ENCODE results near the gene GJD4. TPM values are rescaled to one million over a fixed set of nuclear protein-coding genes. Genes with fewer than 3 reads are reported as not detected.

Gene GJD4
- polyA plus RNA-seq, 2 donors = not detected

- 12 to 14% methylated on average over 6 of the region's 6 CpGs for WGBS, 2 donors
- Histone ChIP-seq H3K27me3 (ENCODE audit: control insufficient read depth in 1 of 2, insufficient read depth in 2 of 2, low read length in 2 of 2) (peaks cover 0 to 5% of the 10 kb centered on the region in 2 donors), H3K9me3 (ENCODE audit: control insufficient read depth in 2 of 2, insufficient read depth in 1 of 2, low read depth in 1 of 2, low read length in 1 of 2) (peaks cover 0 to 3% of the 10 kb centered on the region in 2 donors), H3K4me1 (ENCODE audit: control insufficient read depth in 2 of 2, insufficient read depth in 2 of 2, low read length in 1 of 2) (peaks cover 7 to 13% of the 10 kb centered on the region in 2 donors), H3K36me3 (ENCODE audit: control insufficient read depth in 2 of 2, insufficient read depth in 2 of 2, low read length in 1 of 2) (no peaks in the 10 kb centered on the region), H3K27ac (ENCODE audit: low read depth in 2 of 2, low read length in 1 of 2) (no peak overlapping the region), H3K4me3 (ENCODE audit: low read depth in 1 of 2, low read length in 2 of 2) (no peak overlapping the region)
Observed at GRCh38 chr10:35635576-35635975, 30.4 kb downstream of the GJD4 start.

- 67 to 77% methylated on average over 7 of the region's 7 CpGs for WGBS, 2 donors
Observed at GRCh38 chr10:35636956-35637355, 31.8 kb downstream of the GJD4 start.

GRCh38 chr10:35637462-35637861 lies 32.3 kb downstream of the GJD4 start:
- H3K9me3 ChIP-seq (ENCODE audit: control insufficient read depth in 2 of 2, insufficient read depth in 1 of 2, low read depth in 1 of 2, low read length in 1 of 2) = peaks cover 0 to 3% of the 10 kb centered on the region in 2 donors
- WGBS, 2 donors = 67 to 70% methylated on average over 8 of the region's 8 CpGs
- H3K27me3 ChIP-seq (ENCODE audit: control insufficient read depth in 1 of 2, insufficient read depth in 2 of 2, low read length in 2 of 2) = peaks cover 0 to 5% of the 10 kb centered on the region in 2 donors
- H3K27ac ChIP-seq (ENCODE audit: low read depth in 2 of 2, low read length in 1 of 2) = no peak overlapping the region
- H3K4me1 ChIP-seq (ENCODE audit: control insufficient read depth in 2 of 2, insufficient read depth in 2 of 2, low read length in 1 of 2) = peaks cover 7 to 13% of the 10 kb centered on the region in 2 donors
- no peak overlapping the region for H3K4me3 ChIP-seq (ENCODE audit: low read depth in 1 of 2, low read length in 2 of 2)
- H3K36me3 ChIP-seq (ENCODE audit: control insufficient read depth in 2 of 2, insufficient read depth in 2 of 2, low read length in 1 of 2) = no peaks in the 10 kb centered on the region

More at GRCh38 chr10:35636956-35637355, 31.8 kb downstream of the GJD4 start:
- Histone ChIP-seq H3K4me3 (ENCODE audit: low read depth in 1 of 2, low read length in 2 of 2) (no peak overlapping the region), H3K27me3 (ENCODE audit: control insufficient read depth in 1 of 2, insufficient read depth in 2 of 2, low read length in 2 of 2) (peaks cover 0 to 5% of the 10 kb centered on the region in 2 donors), H3K9me3 (ENCODE audit: control insufficient read depth in 2 of 2, insufficient read depth in 1 of 2, low read depth in 1 of 2, low read length in 1 of 2) (peaks cover 0 to 3% of the 10 kb centered on the region in 2 donors), H3K36me3 (ENCODE audit: control insufficient read depth in 2 of 2, insufficient read depth in 2 of 2, low read length in 1 of 2) (no peaks in the 10 kb centered on the region), H3K27ac (ENCODE audit: low read depth in 2 of 2, low read length in 1 of 2) (no peak overlapping the region), H3K4me1 (ENCODE audit: control insufficient read depth in 2 of 2, insufficient read depth in 2 of 2, low read length in 1 of 2) (peaks cover 7 to 13% of the 10 kb centered on the region in 2 donors)

- H3K9me3 ChIP-seq (ENCODE audit: control insufficient read depth in 2 of 2, insufficient read depth in 1 of 2, low read depth in 1 of 2, low read length in 1 of 2) = peaks cover 0 to 3% of the 10 kb centered on the region in 2 donors
- no peak overlapping the region for H3K4me3 ChIP-seq (ENCODE audit: low read depth in 1 of 2, low read length in 2 of 2)
- H3K27me3 ChIP-seq (ENCODE audit: control insufficient read depth in 1 of 2, insufficient read depth in 2 of 2, low read length in 2 of 2) = peaks cover 0 to 5% of the 10 kb centered on the region in 2 donors
- 87 to 93% methylated on average over 4 of the region's 4 CpGs for WGBS, 2 donors
- H3K4me1 ChIP-seq (ENCODE audit: control insufficient read depth in 2 of 2, insufficient read depth in 2 of 2, low read length in 1 of 2) = peaks cover 11 to 13% of the 10 kb centered on the region in 2 donors
- H3K36me3 ChIP-seq (ENCODE audit: control insufficient read depth in 2 of 2, insufficient read depth in 2 of 2, low read length in 1 of 2) = no peaks in the 10 kb centered on the region
- H3K27ac ChIP-seq (ENCODE audit: low read depth in 2 of 2, low read length in 1 of 2) = no peak overlapping the region
Observed at GRCh38 chr10:35638101-35638500, 33.0 kb downstream of the GJD4 start.

- Histone ChIP-seq H3K4me3 (ENCODE audit: low read depth in 1 of 2, low read length in 2 of 2) (no peak overlapping the region), H3K4me1 (ENCODE audit: control insufficient read depth in 2 of 2, insufficient read depth in 2 of 2, low read length in 1 of 2) (peaks cover 11 to 13% of the 10 kb centered on the region in 2 donors), H3K36me3 (ENCODE audit: control insufficient read depth in 2 of 2, insufficient read depth in 2 of 2, low read length in 1 of 2) (no peaks in the 10 kb centered on the region), H3K27ac (ENCODE audit: low read depth in 2 of 2, low read length in 1 of 2) (no peak overlapping the region), H3K9me3 (ENCODE audit: control insufficient read depth in 2 of 2, insufficient read depth in 1 of 2, low read depth in 1 of 2, low read length in 1 of 2) (peaks cover 0 to 3% of the 10 kb centered on the region in 2 donors), H3K27me3 (ENCODE audit: control insufficient read depth in 1 of 2, insufficient read depth in 2 of 2, low read length in 2 of 2) (peaks cover 0 to 5% of the 10 kb centered on the region in 2 donors)
- WGBS, 2 donors = 39 to 40% methylated on average over 34 to 57 of the region's 57 CpGs
Observed at GRCh38 chr10:35639021-35639727, 34.0 kb downstream of the GJD4 start.

GRCh38 chr10:35639728-35640401 lies 34.7 kb downstream of the GJD4 start:
- WGBS, 2 donors = 16 to 17% methylated on average over 56 to 83 of the region's 83 CpGs
- Histone ChIP-seq H3K27me3 (ENCODE audit: control insufficient read depth in 1 of 2, insufficient read depth in 2 of 2, low read length in 2 of 2) (peaks cover 0 to 5% of the 10 kb centered on the region in 2 donors), H3K9me3 (ENCODE audit: control insufficient read depth in 2 of 2, insufficient read depth in 1 of 2, low read depth in 1 of 2, low read length in 1 of 2) (peaks cover 0 to 3% of the 10 kb centered on the region in 2 donors), H3K4me1 (ENCODE audit: control insufficient read depth in 2 of 2, insufficient read depth in 2 of 2, low read length in 1 of 2) (peaks cover 13% of the 10 kb centered on the region in 2 donors), H3K4me3 (ENCODE audit: low read depth in 1 of 2, low read length in 2 of 2) (peak overlapping the region; percentile 36 to 58), H3K27ac (ENCODE audit: low read depth in 2 of 2, low read length in 1 of 2) (no peak overlapping the region), H3K36me3 (ENCODE audit: control insufficient read depth in 2 of 2, insufficient read depth in 2 of 2, low read length in 1 of 2) (no peaks in the 10 kb centered on the region)

GRCh38 chr10:35640474-35640873 lies 35.3 kb downstream of the GJD4 start:
- Histone ChIP-seq H3K4me3 (ENCODE audit: low read depth in 1 of 2, low read length in 2 of 2) (peak overlapping the region; percentile 36 to 58), H3K27ac (ENCODE audit: low read depth in 2 of 2, low read length in 1 of 2) (peak overlapping the region in 1 of 2 donors; percentile 53), H3K36me3 (ENCODE audit: control insufficient read depth in 2 of 2, insufficient read depth in 2 of 2, low read length in 1 of 2) (no peaks in the 10 kb centered on the region), H3K4me1 (ENCODE audit: control insufficient read depth in 2 of 2, insufficient read depth in 2 of 2, low read length in 1 of 2) (peaks cover 13% of the 10 kb centered on the region in 2 donors), H3K9me3 (ENCODE audit: control insufficient read depth in 2 of 2, insufficient read depth in 1 of 2, low read depth in 1 of 2, low read length in 1 of 2) (peaks cover 0 to 3% of the 10 kb centered on the region in 2 donors), H3K27me3 (ENCODE audit: control insufficient read depth in 1 of 2, insufficient read depth in 2 of 2, low read length in 2 of 2) (peaks cover 0 to 5% of the 10 kb centered on the region in 2 donors)
- WGBS, 2 donors = 0 to 1% methylated on average over 28 to 53 of the region's 53 CpGs

- H3K27ac ChIP-seq (ENCODE audit: low read depth in 2 of 2, low read length in 1 of 2) = peak overlapping the region; percentile 65 to 68
- peaks cover 13% of the 10 kb centered on the region in 2 donors for H3K4me1 ChIP-seq (ENCODE audit: control insufficient read depth in 2 of 2, insufficient read depth in 2 of 2, low read length in 1 of 2)
- no peaks in the 10 kb centered on the region for H3K36me3 ChIP-seq (ENCODE audit: control insufficient read depth in 2 of 2, insufficient read depth in 2 of 2, low read length in 1 of 2)
- peak overlapping the region; percentile 58 to 68 for H3K4me3 ChIP-seq (ENCODE audit: low read depth in 1 of 2, low read length in 2 of 2)
- peaks cover 0 to 3% of the 10 kb centered on the region in 2 donors for H3K9me3 ChIP-seq (ENCODE audit: control insufficient read depth in 2 of 2, insufficient read depth in 1 of 2, low read depth in 1 of 2, low read length in 1 of 2)
- H3K27me3 ChIP-seq (ENCODE audit: control insufficient read depth in 1 of 2, insufficient read depth in 2 of 2, low read length in 2 of 2) = peaks cover 0 to 5% of the 10 kb centered on the region in 2 donors
- 1% methylated on average over 67 to 72 of the region's 72 CpGs for WGBS, 2 donors
Observed at GRCh38 chr10:35640951-35641675, 36.0 kb downstream of the GJD4 start.

GRCh38 chr10:35641676-35642034 lies 36.5 kb downstream of the GJD4 start:
- Histone ChIP-seq H3K4me3 (ENCODE audit: low read depth in 1 of 2, low read length in 2 of 2) (peak overlapping the region; percentile 58 to 68), H3K27me3 (ENCODE audit: control insufficient read depth in 1 of 2, insufficient read depth in 2 of 2, low read length in 2 of 2) (peaks cover 0 to 5% of the 10 kb centered on the region in 2 donors), H3K36me3 (ENCODE audit: control insufficient read depth in 2 of 2, insufficient read depth in 2 of 2, low read length in 1 of 2) (no peaks in the 10 kb centered on the region), H3K9me3 (ENCODE audit: control insufficient read depth in 2 of 2, insufficient read depth in 1 of 2, low read depth in 1 of 2, low read length in 1 of 2) (peaks cover 0 to 3% of the 10 kb centered on the region in 2 donors), H3K27ac (ENCODE audit: low read depth in 2 of 2, low read length in 1 of 2) (peak overlapping the region; percentile 65 to 68), H3K4me1 (ENCODE audit: control insufficient read depth in 2 of 2, insufficient read depth in 2 of 2, low read length in 1 of 2) (peaks cover 13% of the 10 kb centered on the region in 2 donors)
- WGBS, 2 donors = 0% methylated on average over 32 to 54 of the region's 54 CpGs
